Endothelial cell of umbilical vein (primary cell): Measurements from ENCODE around the gene ANXA5. TPM values are rescaled to one million over a fixed set of nuclear protein-coding genes. Genes with fewer than 3 reads are reported as not detected.

Source experiments
- BruUV-seq: library from RNA; stranded (reverse); fragments of 400-500 nt; replicated peaks from 2 replicates; lab custom pipeline; 2021; lab: Mats Ljungman, UMichigan
- CTCF ChIA-PET: fragments of 300-600, 350-600 bp; sonication (Branson Sonifier 250); formaldehyde crosslinking; loops from one replicate; lab custom pipeline; 2021; ENCODE audit warnings: antibody characterized with exemption, inconsistent platforms; lab: Charles Lee
- POLR2A ChIA-PET: fragments of 300-600, 350-600 bp; sonication (Branson Sonifier 250); formaldehyde crosslinking; loops from one replicate; lab custom pipeline; 2021; ENCODE audit warnings: antibody characterized with exemption, inconsistent platforms; lab: Charles Lee
- DNase-seq: peaks from one replicate; pipeline ENCODE4 v3.0.0-alpha.2; 2011; ENCODE audit warnings: low read depth, low spot score
- FAIRE-seq: peaks from 2 replicates; lab custom pipeline; 2011; peaks lifted over from hg19 to GRCh38; lab: Jason Lieb, UNC
- H2AFZ ChIP-seq: 2 replicates; pipeline ENCODE4 v1.6.0; 2012; ENCODE audit warnings: low read depth, low read length, control low read depth, inconsistent platforms
- H3K27ac ChIP-seq: 2 replicates; pipeline ENCODE4 v1.5.1; 2011; ENCODE audit warnings: low read depth, mild to moderate bottlenecking, control low read depth, low read length, moderate library complexity; ENCODE audit not compliant: insufficient read depth
- H3K27me3 ChIP-seq, 2 experiments: 2 replicates each; pipeline versions ENCODE4 v1.6.0 to v1.6.1; 2011; ENCODE audit warnings: low read length in 2 of 2, mixed read lengths in 1 of 2; ENCODE audit not compliant: control insufficient read depth in 2 of 2, insufficient read depth in 2 of 2
- H3K36me3 ChIP-seq, 2 experiments: 2 replicates in 1 of 2; 3 replicates in 1 of 2; pipeline ENCODE4 v1.5.1; 2011; ENCODE audit warnings: low read length in 2 of 2, mild to moderate bottlenecking in 1 of 2, moderate library complexity in 1 of 2; ENCODE audit not compliant: control insufficient read depth in 2 of 2, insufficient read depth in 2 of 2; ENCODE audit errors: extremely low read depth in 1 of 2
- H3K4me1 ChIP-seq: 3 replicates; pipeline ENCODE4 v1.5.1; 2011; ENCODE audit warnings: mild to moderate bottlenecking, low read length; ENCODE audit not compliant: control insufficient read depth, insufficient read depth; ENCODE audit errors: extremely low read depth
- H3K4me2 ChIP-seq: 2 replicates; pipeline ENCODE4 v1.6.1; 2011; ENCODE audit warnings: low read length, control low read depth, mixed read lengths; ENCODE audit not compliant: insufficient read depth
- H3K4me3 ChIP-seq, 3 experiments: fragments of 200-600 bp in 1 of 3; sonication (generic), shearing (Covaris generic) in 1 of 3; replicated peaks in 1 of 3; 2 replicates each; pipeline ENCODE4 v1.5.1; 2011 to 2016; ENCODE audit warnings: control low read depth in 3 of 3, low read length in 3 of 3, mild to moderate bottlenecking in 2 of 3, inconsistent platforms in 1 of 3, low read depth in 1 of 3, moderate library complexity in 1 of 3; ENCODE audit not compliant: insufficient read depth in 1 of 3
- H3K79me2 ChIP-seq: 2 replicates; pipeline ENCODE4 v1.6.0; 2012; ENCODE audit warnings: low read length, inconsistent platforms; ENCODE audit not compliant: control insufficient read depth, insufficient read depth
- H3K9ac ChIP-seq: replicated peaks from 2 replicates; pipeline ENCODE3; 2011; ENCODE audit warnings: low read length, control low read depth; ENCODE audit not compliant: insufficient read depth; ENCODE audit errors: extremely low read depth
- H3K9me1 ChIP-seq: replicated peaks from 3 replicates; pipeline ENCODE4 v1.6.0; 2011; ENCODE audit warnings: mild to moderate bottlenecking, low read length; ENCODE audit not compliant: control insufficient read depth, insufficient read depth; ENCODE audit errors: extremely low read depth
- H3K9me3 ChIP-seq: replicated peaks from 2 replicates; pipeline ENCODE4 v1.5.1; 2012; ENCODE audit warnings: low read length, inconsistent platforms; ENCODE audit not compliant: control insufficient read depth, insufficient read depth
- H4K20me1 ChIP-seq: replicated peaks from 2 replicates; pipeline ENCODE3; 2011; ENCODE audit warnings: mild to moderate bottlenecking, low read length; ENCODE audit not compliant: control insufficient read depth, insufficient read depth; ENCODE audit errors: extremely low read depth
- CTCF ChIP-seq, 2 donors: IDR thresholded peaks; 1 replicate in 1 of 2; 2 replicates in 1 of 2; pipeline ENCODE4 v1.5.1; 2011; ENCODE audit warnings: low read length in 2 of 2, mild to moderate bottlenecking in 2 of 2, moderate library complexity in 2 of 2, control low read depth in 1 of 2, inconsistent platforms in 1 of 2, low read depth in 1 of 2; ENCODE audit not compliant: insufficient read depth in 1 of 2; ENCODE audit errors: extremely low read depth in 1 of 2
- EZH2 ChIP-seq: IDR thresholded peaks from 2 replicates; pipeline ENCODE4 v1.6.1; 2012; ENCODE audit warnings: borderline replicate concordance, low read depth, mild to moderate bottlenecking, moderate library complexity, low read length, inconsistent platforms; ENCODE audit not compliant: severe bottlenecking
- FOS ChIP-seq: IDR thresholded peaks from 2 replicates; pipeline ENCODE4 v1.6.1; 2011; ENCODE audit warnings: mild to moderate bottlenecking, low read length, moderate library complexity, borderline replicate concordance; ENCODE audit not compliant: insufficient read depth
- GATA2 ChIP-seq: IDR thresholded peaks from 2 replicates; pipeline ENCODE4 v1.7.0; 2011; ENCODE audit warnings: low read depth, mild to moderate bottlenecking, moderate library complexity, mixed read lengths, low read length; ENCODE audit not compliant: insufficient read length, insufficient read depth
- JUN ChIP-seq: IDR thresholded peaks from 2 replicates; pipeline ENCODE4 v1.6.1; 2011; ENCODE audit warnings: borderline replicate concordance, low read depth; ENCODE audit not compliant: insufficient read length, insufficient read depth
- MAX ChIP-seq: IDR thresholded peaks from 2 replicates; pipeline ENCODE4 v1.6.1; 2011; ENCODE audit not compliant: insufficient read depth, insufficient read length
- MYC ChIP-seq: IDR thresholded peaks from one replicate; pipeline ENCODE4 v1.6.1; 2011; ENCODE audit warnings: mild to moderate bottlenecking, low read depth, low read length
- POLR2A ChIP-seq: IDR thresholded peaks from 2 replicates; pipeline ENCODE4 v1.6.1; 2012; ENCODE audit warnings: low read depth, mild to moderate bottlenecking, control low read depth, low read length
- POLR2AphosphoS5 ChIP-seq: IDR thresholded peaks from 2 replicates; pipeline ENCODE4 v1.6.1; 2012; ENCODE audit warnings: low read depth, mild to moderate bottlenecking, control low read depth, low read length, moderate library complexity; ENCODE audit not compliant: insufficient read depth
- dilution Hi-C: fragments of 300-500 bp; cut with MboI; formaldehyde crosslinking; loops from one replicate; pipeline ENCODE4 v1.15.0; 2019; ENCODE audit warnings: low sequenced_read_pairs; ENCODE audit not compliant: extremely low pct_ligation_motif_present
- intact Hi-C: fragments of 100-400 bp; cut with micrococcal nuclease; formaldehyde crosslinking; loops from one replicate; pipeline ENCODE4 v1.10.0; 2022
- polyA plus RNA-seq, 4 experiments: library from polyadenylated mRNA; depleted of rRNA in 3 of 4; stranded (reverse) in 3 of 4; unstranded in 1 of 4; fragments of >200 nt; gene quantifications; 2 replicates each; pipeline versions ENCODE4 v1.2.1 to v1.2.3, GENCODE V29; 2011 to 2012; ENCODE audit warnings: missing spikeins in 1 of 4
- total RNA-seq: library from RNA; stranded (reverse); gene quantifications from 2 replicates; pipeline ENCODE4 v1.2.3, GENCODE V29; 2021

ANXA5 gene
- total and polyA plus RNA-seq, 2 donors (not counting 3 experiments of a cell fraction or from before 2014, with no cell fraction given) = 450 to 528 TPM

- TF ChIP-seq CTCF (IDR thresholded peaks at IDR 0.05; ENCODE audit: extremely low read depth in 1 of 2, insufficient read depth in 1 of 2, low read depth in 1 of 2, low read length in 2 of 2) (no peak), POLR2AphosphoS5 (no peak), POLR2A (no peak), EZH2 (no peak), GATA2 (no peak), JUN (no peak), MAX (no peak), FOS (no peak), MYC (no peak)
- Histone ChIP-seq H3K27ac (no peak overlapping the region), H3K9ac (no peak overlapping the region), H3K4me1 (peaks cover 3% of the 10 kb centered on the region), H3K4me2 (no peak overlapping the region), H2AFZ (no peak overlapping the region), H3K27me3 (no peaks in the 10 kb centered on the region), H4K20me1 (no peaks in the 10 kb centered on the region), H3K36me3 (peaks cover 21 to 51% of the 10 kb centered on the region in 2 experiments), H3K4me3 (no peak overlapping the region), H3K79me2 (peaks cover 2% of the 10 kb centered on the region), H3K9me3 (no peaks in the 10 kb centered on the region), H3K9me1 (no peaks in the 10 kb centered on the region)
- no TSS peak for BruUV-seq
- FAIRE-seq = no peak
- ChIA-PET CTCF (interaction anchor here (0.8 to 2.1 kb wide), 5 partner anchors 9 to 206 kb away, joined by 3 to 7 read pairs (median 3); no protein-coding TSS in a partner anchor), POLR2A (interaction anchor here (0.5 to 0.7 kb wide), 2 partner anchors 30 to 69 kb away, joined by 4 read pairs; no protein-coding TSS in a partner anchor)
- no peak for DNase-seq
- intact Hi-C loops = no loop called here
- dilution Hi-C loops = no loop called here
Observed at GRCh38 chr4:121668368-121669162, 28.2 kb downstream of the ANXA5 start.
